KOPT-K1 (cell line): ENCODE results near the gene ASTL.

Source experiments
- H3K27ac ChIP-seq: fragments of 200-600 bp; sonication (generic); 2 replicates; pipeline ENCODE4 v1.5.1; 2016; ENCODE audit warnings: antibody characterized with exemption, mild to moderate bottlenecking, low read depth, low read length; ENCODE audit not compliant: poor library complexity, severe bottlenecking
- H3K36me3 ChIP-seq: fragments of 200-600 bp; sonication (generic); 2 replicates; pipeline ENCODE4 v1.5.1; 2017; ENCODE audit warnings: antibody characterized with exemption, mild to moderate bottlenecking, low read length, moderate library complexity; ENCODE audit not compliant: insufficient read depth
- H3K9me3 ChIP-seq: fragments of 200-600 bp; sonication (generic); 2 replicates; pipeline ENCODE4 v1.5.1; 2017; ENCODE audit warnings: antibody characterized with exemption, low read length, mild to moderate bottlenecking; ENCODE audit not compliant: insufficient read depth, poor library complexity, severe bottlenecking

Gene ASTL

GRCh38 chr2:96108541-96109360 is 29.6 kb downstream of the ASTL start:
- peaks cover 18% of the 10 kb centered on the region for H3K9me3 ChIP-seq
- H3K27ac ChIP-seq: no peak overlapping the region
- no peaks in the 10 kb centered on the region for H3K36me3 ChIP-seq

GRCh38 chr2:96108151-96108540 is 30.2 kb downstream of the ASTL start:
- Histone ChIP-seq H3K9me3 (peaks cover 18% of the 10 kb centered on the region), H3K27ac (no peak overlapping the region)

GRCh38 chr2:96107708-96108065 is 30.6 kb downstream of the ASTL start:
- H3K36me3 ChIP-seq: no peaks in the 10 kb centered on the region

More at GRCh38 chr2:96108151-96108540, 30.2 kb downstream of the ASTL start:
- no peaks in the 10 kb centered on the region for H3K36me3 ChIP-seq

GRCh38 chr2:96106991-96107707 is 31.2 kb downstream of the ASTL start:
- peaks cover 18% of the 10 kb centered on the region for H3K9me3 ChIP-seq
- no peaks in the 10 kb centered on the region for H3K36me3 ChIP-seq
- no peak overlapping the region for H3K27ac ChIP-seq

More at GRCh38 chr2:96107708-96108065, 30.6 kb downstream of the ASTL start:
- Histone ChIP-seq H3K9me3 (peaks cover 18% of the 10 kb centered on the region), H3K27ac (no peak overlapping the region)

- Histone ChIP-seq H3K9me3 (peaks cover 18% of the 10 kb centered on the region), H3K27ac (no peak overlapping the region), H3K36me3 (no peaks in the 10 kb centered on the region)
Observed at GRCh38 chr2:96105994-96106715, 32.1 kb downstream of the ASTL start.

- no peaks in the 10 kb centered on the region for H3K36me3 ChIP-seq
- no peak overlapping the region for H3K27ac ChIP-seq
- H3K9me3 ChIP-seq: peaks cover 18% of the 10 kb centered on the region
Observed at GRCh38 chr2:96105152-96105915, 33.0 kb downstream of the ASTL start.

GRCh38 chr2:96104487-96104861 is 33.8 kb downstream of the ASTL start:
- Histone ChIP-seq H3K27ac (no peak overlapping the region), H3K9me3 (peaks cover 18% of the 10 kb centered on the region), H3K36me3 (no peaks in the 10 kb centered on the region)

- Histone ChIP-seq H3K9me3 (peaks cover 18% of the 10 kb centered on the region), H3K27ac (no peak overlapping the region), H3K36me3 (no peaks in the 10 kb centered on the region)
Observed at GRCh38 chr2:96103761-96104486, 34.4 kb downstream of the ASTL start.

GRCh38 chr2:96103187-96103601 is 35.1 kb downstream of the ASTL start:
- no peaks in the 10 kb centered on the region for H3K36me3 ChIP-seq
- peaks cover 18% of the 10 kb centered on the region for H3K9me3 ChIP-seq
- H3K27ac ChIP-seq: no peak overlapping the region

GRCh38 chr2:96102596-96103186 is 35.6 kb downstream of the ASTL start:
- H3K27ac ChIP-seq: no peak overlapping the region
- peaks cover 18% of the 10 kb centered on the region for H3K9me3 ChIP-seq
- H3K36me3 ChIP-seq: no peaks in the 10 kb centered on the region

GRCh38 chr2:96100893-96101304 is 37.4 kb downstream of the ASTL start:
- H3K27ac ChIP-seq: no peak overlapping the region
- H3K9me3 ChIP-seq: peaks cover 17% of the 10 kb centered on the region
- no peaks in the 10 kb centered on the region for H3K36me3 ChIP-seq

- H3K27ac ChIP-seq: no peak overlapping the region
- peaks cover 10% of the 10 kb centered on the region for H3K9me3 ChIP-seq
- H3K36me3 ChIP-seq: no peaks in the 10 kb centered on the region
Observed at GRCh38 chr2:96099861-96100798, 38.2 kb downstream of the ASTL start.
